ENCODE results near the gene SHROOM2. TPM values are rescaled to one million over a fixed set of nuclear protein-coding genes. Genes with fewer than 3 reads are reported as not detected.
A peak's percentile ranks its signal among the peaks of the same experiment; 100 is the strongest.
"Not testable (repeated sequence)": the region's sequence is repeated elsewhere in the genome, so short reads cannot be mapped to it uniquely, and the experiment has no call there.

The SHROOM2 gene
- polyA plus RNA-seq, 3 donors from 2014 or later: not detected

GRCh38 chrX:9765072-9765736 is 21.0 kb upstream of the SHROOM2 start:
- Mint-ChIP-seq H3K27ac (no peak overlapping the region), H3K4me3 (no peak overlapping the region), H3K4me1 (no peaks in the 10 kb centered on the region), H3K36me3 (no peaks in the 10 kb centered on the region), H3K9me3 (no peaks in the 10 kb centered on the region), H3K27me3 (ENCODE audit: low read depth in 3 of 3) (peaks cover 4 to 16% (median 6%) of the 10 kb centered on the region in 3 donors)
- no peak for DNase-seq

GRCh38 chrX:9765737-9766097 is 20.5 kb upstream of the SHROOM2 start, which contains the start of gene GPR143:
Gene GPR143 (minus strand): TSS chrX:9765847. CDS start chrX:9765817, 30 bp downstream.
- Mint-ChIP-seq H3K9me3 (no peaks in the 10 kb centered on the region), H3K27me3 (ENCODE audit: low read depth in 3 of 3) (peaks cover 4 to 16% (median 9%) of the 10 kb centered on the region in 3 donors), H3K4me3 (no peak within 1 kb of the TSS), H3K36me3 (no peaks in the 10 kb centered on the region), H3K27ac (no peak within 1 kb of the TSS), H3K4me1 (no peaks in the 10 kb centered on the region)
- no peak for DNase-seq

GRCh38 chrX:9767375-9767774 is 18.9 kb upstream of the SHROOM2 start:
- Mint-ChIP-seq H3K36me3 (no peaks in the 10 kb centered on the region), H3K9me3 (no peaks in the 10 kb centered on the region), H3K27ac (no peak overlapping the region), H3K27me3 (ENCODE audit: low read depth in 3 of 3) (peaks cover 5 to 14% (median 7%) of the 10 kb centered on the region in 3 donors), H3K4me3 (no peak overlapping the region), H3K4me1 (no peaks in the 10 kb centered on the region)
- DNase-seq: no peak

- not testable (repeated sequence) for H3K4me3 Mint-ChIP-seq, DNase-seq, H3K9me3 Mint-ChIP-seq, H3K4me1 Mint-ChIP-seq, H3K27ac Mint-ChIP-seq, H3K36me3 Mint-ChIP-seq
- peaks cover 4 to 12% (median 5%) of the 10 kb centered on the region in 3 donors for H3K27me3 Mint-ChIP-seq (ENCODE audit: low read depth in 3 of 3)
Measured at GRCh38 chrX:9768321-9768839, 17.8 kb upstream of the SHROOM2 start.

GRCh38 chrX:9770319-9770718 is 15.9 kb upstream of the SHROOM2 start:
- H3K36me3 Mint-ChIP-seq: no peaks in the 10 kb centered on the region
- no peak overlapping the region for H3K27ac Mint-ChIP-seq
- H3K9me3 Mint-ChIP-seq: no peaks in the 10 kb centered on the region
- no peak for DNase-seq
- peaks cover under 1 to 4% of the 10 kb centered on the region in 2 donors for H3K4me1 Mint-ChIP-seq
- no peak overlapping the region for H3K4me3 Mint-ChIP-seq
- H3K27me3 Mint-ChIP-seq (ENCODE audit: low read depth in 3 of 3): peaks cover 4 to 11% (median 5%) of the 10 kb centered on the region in 3 donors

- peaks cover 6 to 11% of the 10 kb centered on the region in 2 donors for H3K4me1 Mint-ChIP-seq
- H3K27me3 Mint-ChIP-seq (ENCODE audit: low read depth in 3 of 3): peaks cover 3 to 14% (median 4%) of the 10 kb centered on the region in 3 donors
- no peak overlapping the region for H3K27ac Mint-ChIP-seq
- H3K36me3 Mint-ChIP-seq: no peaks in the 10 kb centered on the region
- no peaks in the 10 kb centered on the region for H3K9me3 Mint-ChIP-seq
- no peak overlapping the region for H3K4me3 Mint-ChIP-seq
- no peak for DNase-seq
Measured at GRCh38 chrX:9772943-9773342, 13.3 kb upstream of the SHROOM2 start.

GRCh38 chrX:9775930-9776329 is 10.3 kb upstream of the SHROOM2 start:
- no peak overlapping the region for H3K4me3 Mint-ChIP-seq
- no peak overlapping the region for H3K27ac Mint-ChIP-seq
- H3K9me3 Mint-ChIP-seq: no peaks in the 10 kb centered on the region
- H3K4me1 Mint-ChIP-seq: peaks cover 6 to 11% of the 10 kb centered on the region in 2 donors
- peaks cover 3 to 10% (median 4%) of the 10 kb centered on the region in 3 donors for H3K27me3 Mint-ChIP-seq (ENCODE audit: low read depth in 3 of 3)
- peak in 1 of 3 donors; percentile 3 for DNase-seq
- no peaks in the 10 kb centered on the region for H3K36me3 Mint-ChIP-seq

- H3K27me3 Mint-ChIP-seq (ENCODE audit: low read depth in 3 of 3): peaks cover 0 to 16% (median 3%) of the 10 kb centered on the region in 3 donors
- H3K27ac Mint-ChIP-seq: no peak overlapping the region
- H3K36me3 Mint-ChIP-seq: no peaks in the 10 kb centered on the region
- H3K9me3 Mint-ChIP-seq: no peaks in the 10 kb centered on the region
- DNase-seq: no peak
- H3K4me1 Mint-ChIP-seq: peaks cover 0 to 5% of the 10 kb centered on the region in 2 donors
- no peak overlapping the region for H3K4me3 Mint-ChIP-seq
Measured at GRCh38 chrX:9781941-9782340, 4.3 kb upstream of the SHROOM2 start.

- Mint-ChIP-seq H3K27me3 (ENCODE audit: low read depth in 3 of 3) (peaks cover 2 to 26% (median 8%) of the 10 kb centered on the region in 3 donors), H3K4me3 (no peak overlapping the region), H3K36me3 (no peaks in the 10 kb centered on the region), H3K9me3 (peaks cover 0 to 3% (median 0%) of the 10 kb centered on the region in 6 donors), H3K27ac (no peak overlapping the region), H3K4me1 (peaks cover 0 to 7% of the 10 kb centered on the region in 2 donors)
- no peak for DNase-seq
Measured at GRCh38 chrX:9784332-9784731, 1.9 kb upstream of the SHROOM2 start.

- Mint-ChIP-seq H3K27me3 (ENCODE audit: low read depth in 3 of 3) (peaks cover 2 to 32% (median 8%) of the 10 kb centered on the region in 3 donors), H3K9me3 (peaks cover 0 to 3% (median 0%) of the 10 kb centered on the region in 6 donors), H3K36me3 (no peaks in the 10 kb centered on the region), H3K4me3 (peak overlapping the region in 3 of 5 donors; percentile 14 to 30 (median 15)), H3K27ac (no peak overlapping the region), H3K4me1 (peaks cover 0 to 7% of the 10 kb centered on the region in 2 donors)
- no peak for DNase-seq
Measured at GRCh38 chrX:9785254-9785943, 830 bp upstream of the SHROOM2 start.

- Mint-ChIP-seq H3K4me3 (peak overlapping the region in 3 of 5 donors; percentile 57 to 63 (median 61)), H3K27me3 (ENCODE audit: low read depth in 3 of 3) (peaks cover 2 to 29% (median 8%) of the 10 kb centered on the region in 3 donors), H3K9me3 (peaks cover 0 to 3% (median 0%) of the 10 kb centered on the region in 6 donors), H3K27ac (no peak overlapping the region), H3K36me3 (no peaks in the 10 kb centered on the region), H3K4me1 (peaks cover 0 to 7% of the 10 kb centered on the region in 2 donors)
- DNase-seq: no peak
Measured at GRCh38 chrX:9786798-9787635, 788 bp downstream of the SHROOM2 start.

- H3K36me3 Mint-ChIP-seq: no peaks in the 10 kb centered on the region
- no peak overlapping the region for H3K27ac Mint-ChIP-seq
- peaks cover 0 to 7% of the 10 kb centered on the region in 2 donors for H3K4me1 Mint-ChIP-seq
- H3K27me3 Mint-ChIP-seq (ENCODE audit: low read depth in 3 of 3): peaks cover 2 to 31% (median 8%) of the 10 kb centered on the region in 3 donors
- H3K4me3 Mint-ChIP-seq: no peak overlapping the region
- DNase-seq: no peak
- peaks cover 0 to 3% (median 0%) of the 10 kb centered on the region in 6 donors for H3K9me3 Mint-ChIP-seq
Measured at GRCh38 chrX:9788911-9789310, 2.7 kb downstream of the SHROOM2 start.

GRCh38 chrX:9789555-9789954 is 3.3 kb downstream of the SHROOM2 start:
- no peaks in the 10 kb centered on the region for H3K36me3 Mint-ChIP-seq
- no peak overlapping the region for H3K4me3 Mint-ChIP-seq
- peaks cover 0 to 7% of the 10 kb centered on the region in 2 donors for H3K4me1 Mint-ChIP-seq
- no peak overlapping the region for H3K27ac Mint-ChIP-seq
- peaks cover 2 to 28% (median 8%) of the 10 kb centered on the region in 3 donors for H3K27me3 Mint-ChIP-seq (ENCODE audit: low read depth in 3 of 3)
- peaks cover 0 to 4% (median 0%) of the 10 kb centered on the region in 6 donors for H3K9me3 Mint-ChIP-seq
- DNase-seq: no peak

Measured in immature natural killer cell (primary cell).